DMS79 treated with DMSO at 0.1 percent for 48 hours (cell line): ENCODE data around the gene RCHY1.
"Not testable (repeated sequence)": the region's sequence is repeated elsewhere in the genome, so short reads cannot be mapped to it uniquely, and the experiment has no call there.

Source experiments
- DNase-seq: peaks from one replicate; lab custom pipeline; 2025; lab: John Stamatoyannopoulos, UW

RCHY1 gene

DNA sequence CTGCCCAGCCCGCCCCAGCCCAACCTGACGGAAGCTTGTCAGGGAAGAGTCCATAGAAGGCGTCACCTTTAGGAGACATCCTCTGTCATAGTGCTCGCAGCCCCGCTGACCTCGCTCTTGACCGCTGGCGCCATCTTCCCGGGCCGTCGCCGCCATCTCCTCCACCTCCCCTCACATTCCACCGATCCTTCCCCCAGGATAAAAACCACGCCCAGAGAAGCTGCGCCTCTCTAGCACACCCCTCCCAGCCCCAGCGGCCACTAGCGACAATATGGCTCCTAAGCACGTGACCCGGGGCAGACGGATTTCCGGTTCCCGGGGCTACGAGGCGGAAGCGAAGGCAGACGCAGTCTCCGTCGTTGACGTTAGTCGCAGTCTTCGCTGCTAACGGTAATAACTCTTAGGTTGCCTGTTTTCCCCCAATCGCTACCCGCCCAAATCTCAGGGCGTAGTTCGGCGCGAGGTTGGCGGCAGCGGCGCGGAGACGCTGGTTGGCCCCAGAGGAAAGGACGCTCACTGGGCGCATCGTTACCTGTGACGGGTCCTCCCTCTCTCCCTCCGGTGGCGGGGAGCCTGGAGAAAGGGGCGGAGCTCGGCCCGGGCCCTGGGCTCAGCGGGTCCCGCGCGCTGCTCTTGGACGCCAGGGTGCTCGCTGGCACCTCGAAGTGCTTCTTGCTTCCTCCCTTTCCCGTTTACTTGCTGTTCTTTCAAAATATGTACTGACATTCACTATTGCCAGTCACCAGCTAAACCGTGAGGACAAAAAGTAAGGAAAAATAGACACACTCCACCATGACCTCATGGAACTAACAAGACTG is at the start of gene RCHY1, which contains the start of gene THAP6:
Gene RCHY1, minus strand, starts transcription at position 273 of the 818 bp plus-strand sequence. Its CDS starts 117 bp downstream, at position 156.
Gene THAP6, plus strand, starts transcription at position 343 of the 818 bp plus-strand sequence. CDS start 980 bp downstream, outside the sequence.
- DNase-seq: peak; percentile 95

DNA sequence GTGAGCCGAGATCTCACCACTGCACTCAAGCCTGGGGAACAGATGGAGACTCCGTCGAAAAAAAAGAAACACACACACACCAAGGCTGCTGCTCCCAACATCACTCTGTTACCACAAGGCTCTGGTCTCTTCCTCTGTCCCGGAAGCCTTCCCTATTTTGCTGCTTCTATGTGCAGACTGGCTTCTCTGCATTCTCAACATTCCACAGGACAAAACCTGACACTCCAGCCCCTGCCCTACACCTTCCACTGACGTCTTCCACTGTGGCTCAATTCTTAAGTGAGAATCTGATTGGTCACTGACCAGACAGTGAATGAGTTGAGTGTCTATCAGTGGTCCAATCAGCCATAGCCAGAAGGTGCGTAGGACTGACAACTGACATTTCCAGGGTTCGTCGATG is 47.6 kb upstream of the RCHY1 start:
- no peak for DNase-seq

DNA sequence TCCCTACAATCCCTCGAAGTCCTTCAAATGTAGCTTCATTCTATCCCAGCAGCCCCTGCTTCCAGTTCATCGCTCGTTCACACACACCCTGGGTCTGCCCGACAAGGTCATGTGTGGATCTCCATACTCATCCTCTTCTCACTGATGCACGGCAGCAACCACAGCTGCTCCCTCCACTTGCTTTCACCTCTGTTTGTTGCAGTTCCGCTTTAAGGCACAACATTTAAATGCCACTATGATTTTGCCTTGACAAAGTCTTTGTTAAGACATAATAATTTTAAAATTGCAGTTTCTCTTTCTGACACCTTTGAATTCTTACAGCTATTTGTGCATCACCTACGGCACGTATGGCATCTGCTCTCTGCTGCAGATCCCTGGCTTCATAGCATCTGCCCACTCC is 43.5 kb upstream of the RCHY1 start:
- DNase-seq: peak; percentile 35

DNA sequence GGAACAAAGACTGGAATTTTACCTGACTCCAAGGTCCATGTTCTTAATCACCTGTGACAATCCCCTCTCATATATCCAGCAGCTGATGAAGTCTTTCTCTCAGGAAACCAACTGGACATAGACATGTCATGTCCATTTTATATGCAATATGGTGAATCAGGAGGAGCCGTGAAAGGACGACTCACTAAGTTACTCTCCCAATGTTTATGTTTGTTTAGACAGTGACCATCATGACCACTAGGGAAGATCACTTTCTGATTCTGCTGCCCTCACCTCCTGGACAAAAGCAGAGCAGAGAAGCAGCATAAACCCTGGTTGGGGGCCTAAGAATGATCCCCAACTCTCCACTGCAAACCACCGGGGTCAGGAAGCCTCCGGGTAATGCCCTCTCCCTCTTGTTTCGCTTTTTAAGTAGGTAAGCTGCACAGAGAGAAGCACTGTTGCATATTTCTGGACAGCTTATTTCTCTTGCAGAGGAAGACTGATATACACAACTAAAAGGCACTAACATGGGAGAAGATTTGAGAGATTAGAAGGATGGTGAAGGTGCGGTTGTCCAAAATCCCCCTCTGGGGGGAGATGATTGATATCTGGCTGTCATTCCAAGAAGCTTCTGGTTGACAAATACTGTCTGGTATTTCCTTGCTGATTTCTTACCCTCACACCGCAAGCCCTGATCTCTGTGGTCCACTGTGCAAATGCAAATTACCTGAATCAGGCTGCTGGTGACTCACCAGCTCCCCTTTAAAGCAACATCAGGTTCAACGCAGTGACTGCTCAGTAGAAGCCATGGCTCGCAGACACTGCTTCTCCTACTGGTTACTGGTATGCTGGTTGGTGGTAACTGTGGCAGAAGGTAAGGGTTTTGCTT is 41.3 kb upstream of the RCHY1 start, which contains the start of gene ODAPH:
Gene ODAPH, plus strand, starts transcription at position 773 of the 871 bp plus-strand sequence. Its CDS starts 17 bp downstream, at position 790.
- no peak for DNase-seq

DNA sequence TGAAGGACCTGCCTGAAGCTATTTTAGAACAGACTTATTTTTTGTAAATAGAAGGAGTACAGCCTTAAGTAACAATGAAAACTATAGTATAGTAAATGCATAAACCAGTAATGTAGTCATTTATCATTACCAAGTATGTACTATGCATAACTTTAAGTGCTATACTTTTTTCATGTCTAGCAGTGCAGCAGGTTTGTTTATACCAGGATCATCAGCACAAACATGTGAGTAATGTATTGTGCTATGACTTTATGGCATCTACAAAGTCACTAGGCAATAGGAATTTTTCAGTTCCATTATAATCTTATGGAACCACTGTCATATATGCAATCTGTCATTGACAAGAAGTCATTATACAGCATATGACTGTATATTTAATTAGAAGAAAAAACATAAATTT is 38.2 kb upstream of the RCHY1 start:
- no peak for DNase-seq

DNA sequence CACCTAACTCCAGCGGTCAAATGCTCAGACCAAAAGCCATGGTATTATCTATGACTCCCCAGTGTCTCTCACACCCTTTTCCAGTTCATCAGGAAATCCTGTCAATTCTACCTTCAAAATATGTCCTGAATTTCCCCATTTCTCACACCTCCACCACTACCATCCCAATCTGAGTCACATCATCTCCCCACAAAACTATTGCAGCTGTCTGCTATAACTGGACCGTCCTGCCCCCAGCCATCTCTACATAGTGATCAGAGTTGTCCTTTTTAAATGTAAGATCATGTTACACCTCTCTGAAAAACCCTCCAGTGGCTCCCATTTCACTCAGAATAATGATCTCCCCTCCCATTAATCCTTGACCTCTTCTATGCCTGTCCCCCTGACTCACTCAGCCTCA is 34.8 kb upstream of the RCHY1 start:
- no peak for DNase-seq

DNA sequence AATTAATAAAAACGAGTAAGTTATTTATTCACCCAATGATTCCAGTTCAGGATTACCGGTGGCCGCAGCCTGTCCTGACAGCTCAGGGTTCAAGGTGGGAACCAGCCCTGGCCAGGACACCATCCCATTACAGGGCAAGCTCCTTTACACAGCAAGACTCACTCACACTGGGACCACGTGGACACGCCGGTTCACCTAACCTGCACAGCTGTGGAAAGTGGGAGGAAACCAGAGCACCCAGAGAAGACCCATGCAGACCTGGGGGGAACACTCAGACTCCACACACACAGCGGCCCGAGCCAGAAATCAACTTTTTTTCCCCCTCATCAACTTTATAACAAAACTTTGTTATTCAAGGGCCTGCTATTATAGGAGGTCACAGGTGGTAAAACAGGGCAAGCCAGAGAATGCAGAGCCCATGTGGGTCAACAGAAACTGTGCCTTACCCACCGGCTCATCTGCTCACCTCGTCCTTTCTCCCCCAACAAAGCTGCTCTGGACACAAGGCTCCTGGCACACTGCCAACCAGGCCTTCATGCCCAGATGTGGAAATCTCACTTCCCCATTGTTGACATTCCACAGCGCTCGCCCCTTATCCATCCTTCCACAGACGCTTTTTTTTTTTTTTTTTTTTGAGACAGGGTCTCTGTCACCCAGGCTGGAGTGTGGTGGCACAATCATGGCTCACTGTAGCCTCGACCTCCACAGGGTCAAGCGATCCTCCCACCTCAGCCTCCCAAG is 33.6 kb upstream of the RCHY1 start:
- DNase-seq: no peak

DNA sequence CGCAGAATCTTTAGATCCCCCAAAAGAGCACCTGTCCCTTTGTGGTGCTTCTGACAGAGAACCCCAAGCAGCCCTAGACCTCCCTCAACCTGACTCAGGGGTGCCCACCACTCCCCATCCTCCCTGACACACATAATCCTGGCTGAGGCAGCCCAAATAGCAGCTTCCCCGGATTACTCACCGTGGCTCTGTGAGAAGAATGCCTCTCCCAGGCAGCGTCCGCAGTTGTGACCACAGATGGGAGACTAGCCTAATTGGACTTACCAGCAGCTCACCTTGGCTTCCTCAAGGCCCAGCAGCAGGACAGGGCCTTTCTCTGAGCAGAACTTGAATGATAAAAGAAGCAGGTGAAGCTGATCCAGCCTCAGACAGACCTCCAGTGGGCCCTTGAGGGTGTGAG is 31.3 kb upstream of the RCHY1 start:
- DNase-seq: no peak

DNA sequence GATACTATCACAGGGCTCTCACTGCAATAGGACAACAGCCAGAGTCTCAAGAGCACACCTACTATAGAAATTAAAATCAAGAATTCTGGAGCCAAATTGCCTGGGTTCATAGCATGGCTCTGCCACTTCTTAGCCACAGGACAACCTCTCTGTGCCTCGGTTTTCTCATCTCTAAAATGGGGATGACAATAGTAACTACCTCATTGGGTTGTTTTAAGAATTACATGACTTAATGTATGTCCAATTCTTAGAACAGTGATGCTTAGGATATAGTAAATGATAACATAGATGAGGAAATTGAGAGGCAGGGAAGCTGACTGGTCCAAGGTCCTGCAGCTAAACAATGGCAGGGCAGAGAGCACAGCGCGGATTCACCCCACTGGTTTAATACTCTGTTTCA is 30.7 kb upstream of the RCHY1 start:
- no peak for DNase-seq

DNA sequence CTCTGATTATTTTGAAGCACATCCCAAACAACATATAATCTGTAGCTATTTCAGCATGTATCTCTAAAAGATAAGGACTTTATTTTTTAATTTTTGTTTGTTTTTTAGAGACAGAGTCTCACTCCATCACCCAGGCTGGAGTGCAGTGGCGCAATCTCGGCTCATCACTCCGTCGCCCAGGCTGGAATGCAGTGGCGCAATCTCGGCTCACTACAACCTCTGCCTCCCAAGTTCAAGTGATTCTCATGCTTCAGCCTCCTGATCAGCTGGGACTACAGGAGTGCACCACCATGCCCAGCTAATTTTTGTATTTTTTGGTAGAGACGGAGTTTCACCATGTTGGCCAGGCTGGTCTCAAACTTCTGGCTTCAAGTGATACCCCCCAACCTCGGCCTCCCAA is 30.0 kb upstream of the RCHY1 start:
- DNase-seq: not testable (repeated sequence)

DNA sequence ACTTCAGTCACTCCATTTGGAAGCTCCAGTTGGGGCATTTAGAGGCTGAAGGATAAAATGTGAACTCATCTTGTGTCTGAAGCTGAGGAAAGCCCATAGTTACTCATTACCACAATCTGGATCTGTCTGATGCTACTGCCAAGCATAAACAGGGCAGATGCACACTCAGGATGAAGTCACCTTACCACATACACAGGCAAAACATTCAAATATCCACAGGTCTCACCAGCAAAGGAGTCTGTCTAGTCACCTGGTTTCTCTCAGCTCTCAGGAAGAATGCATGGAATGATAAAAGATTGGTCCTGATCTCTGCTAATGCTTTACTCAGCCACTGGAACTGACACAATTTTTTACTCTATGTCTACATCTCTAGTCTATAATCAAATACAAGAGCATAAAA is 28.6 kb upstream of the RCHY1 start:
- no peak for DNase-seq

DNA sequence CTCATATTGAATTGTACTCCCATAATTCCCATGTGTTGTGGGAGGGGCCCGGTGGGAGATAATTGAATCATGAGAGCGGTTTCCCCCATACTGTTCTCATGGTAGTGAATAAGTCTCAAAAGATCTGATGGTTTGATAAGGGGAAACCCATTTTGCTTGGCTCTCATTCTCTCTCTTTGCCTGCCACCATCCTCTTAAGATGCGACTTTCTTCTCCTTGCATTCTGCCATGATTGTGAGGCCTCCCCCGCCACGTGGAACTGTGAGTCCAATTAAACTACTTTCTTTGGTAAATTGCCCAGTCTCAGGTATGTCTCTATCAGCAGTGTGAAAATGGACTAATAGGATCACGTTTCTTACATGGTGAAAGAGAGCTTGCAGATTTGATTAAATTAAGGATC is 23.1 kb upstream of the RCHY1 start:
- DNase-seq: not testable (repeated sequence)

DNA sequence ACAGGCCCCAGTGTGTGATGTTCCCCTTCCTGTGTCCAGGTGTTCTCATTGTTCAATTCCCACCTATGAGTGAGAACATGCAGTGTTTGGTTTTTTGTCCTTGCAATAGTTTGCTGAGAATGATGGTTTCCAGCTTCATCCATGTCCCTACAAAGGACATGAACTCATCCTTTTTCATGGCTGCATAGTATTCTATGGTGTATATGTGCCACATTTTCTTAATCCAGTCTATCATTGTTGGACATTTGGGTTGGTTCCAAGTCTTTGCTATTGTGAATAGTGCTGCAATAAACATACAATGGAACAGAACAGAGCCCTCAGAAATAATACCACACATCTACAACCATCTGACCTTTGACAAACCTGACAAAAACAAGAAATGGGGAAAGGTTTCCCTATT is 19.7 kb upstream of the RCHY1 start:
- DNase-seq: not testable (repeated sequence)

DNA sequence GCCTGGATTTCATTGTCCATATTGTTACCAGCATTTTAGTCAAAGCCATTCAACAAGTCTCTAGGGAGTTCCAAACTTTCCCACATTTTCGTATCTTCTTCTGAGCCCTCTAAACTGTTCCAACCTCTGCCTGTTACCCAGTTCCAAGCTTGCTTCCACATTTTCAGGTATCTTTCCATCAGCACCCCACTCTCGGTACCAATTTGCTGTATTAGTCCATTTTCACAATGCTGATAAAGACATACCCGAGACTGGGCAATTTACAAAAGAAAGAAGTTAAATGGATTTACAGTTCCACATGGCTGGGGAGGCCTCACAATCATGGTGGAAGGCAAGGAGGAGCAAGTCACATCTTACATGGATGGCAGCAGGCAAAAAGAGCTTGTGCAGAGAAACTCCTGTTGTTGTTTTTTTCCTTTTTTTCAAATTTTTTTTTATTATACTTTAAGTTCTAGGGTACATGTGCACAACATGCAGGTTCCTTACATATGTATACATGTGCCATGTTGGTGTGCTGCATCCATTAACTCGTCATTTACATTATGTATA is 19.2 kb upstream of the RCHY1 start:
- not testable (repeated sequence) for DNase-seq

DNA sequence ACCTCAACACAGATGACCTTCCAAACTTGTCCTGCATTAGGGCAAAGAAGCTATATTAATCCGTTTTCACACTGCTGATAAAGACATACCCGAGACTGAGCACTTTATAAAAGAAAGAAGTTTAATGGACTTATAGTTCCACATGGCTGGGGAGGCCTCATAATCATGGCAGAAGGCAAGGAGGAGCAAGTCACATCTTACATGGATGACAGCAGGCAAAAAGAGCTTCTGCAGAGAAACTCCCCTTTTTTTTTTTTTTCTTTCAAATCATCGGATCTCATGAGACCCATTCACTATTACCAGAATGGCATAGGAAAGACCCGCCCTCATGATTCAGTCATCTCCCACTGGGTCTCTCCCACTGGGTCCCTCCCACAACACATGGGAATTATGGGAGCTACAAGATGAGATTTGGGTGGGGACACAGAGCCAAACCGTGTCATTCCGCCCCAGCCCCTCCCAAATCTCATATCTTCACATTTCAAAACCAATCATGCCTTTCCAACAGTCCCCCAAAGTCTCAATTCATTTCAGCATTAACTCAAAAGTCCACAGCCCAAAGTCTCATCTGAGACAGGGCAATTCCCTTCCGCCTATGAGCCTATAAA is 17.4 kb upstream of the RCHY1 start:
- DNase-seq: not testable (repeated sequence)

DNA sequence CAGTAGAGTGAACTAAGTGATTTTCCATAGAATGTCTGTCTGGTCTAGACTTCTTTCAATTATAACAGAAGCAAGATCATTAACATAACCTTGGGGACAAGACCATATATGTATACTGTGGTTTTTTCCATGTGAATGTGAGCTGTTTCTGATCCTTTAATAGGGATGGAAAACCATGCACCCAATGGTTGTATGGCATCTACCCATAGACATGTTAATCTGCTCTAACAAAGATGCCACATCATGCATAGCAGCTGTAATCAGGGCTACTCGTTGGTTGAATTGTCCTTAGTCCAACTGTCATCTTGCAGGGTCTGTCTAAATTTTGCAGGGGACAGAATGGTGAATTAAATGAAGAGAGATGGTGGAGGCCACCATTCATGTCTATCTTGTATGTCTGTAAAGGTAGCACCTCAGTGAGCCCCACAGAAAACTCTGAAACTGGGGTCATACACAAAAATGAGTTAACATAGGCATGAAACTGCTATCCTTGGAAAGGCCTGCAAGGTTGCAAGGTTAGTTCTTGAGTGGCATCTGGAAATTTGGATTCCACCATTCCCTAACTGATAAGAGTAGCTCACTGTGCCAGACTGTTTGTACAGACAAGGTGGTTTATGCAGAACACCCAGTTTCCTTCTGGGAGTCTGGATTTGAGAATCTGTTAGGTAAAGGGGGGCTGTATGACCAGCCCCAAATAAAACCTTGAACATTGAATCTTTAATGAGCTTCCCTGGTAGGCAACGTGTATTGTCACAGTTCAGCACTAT is 16.5 kb upstream of the RCHY1 start:
- no peak for DNase-seq

DNA sequence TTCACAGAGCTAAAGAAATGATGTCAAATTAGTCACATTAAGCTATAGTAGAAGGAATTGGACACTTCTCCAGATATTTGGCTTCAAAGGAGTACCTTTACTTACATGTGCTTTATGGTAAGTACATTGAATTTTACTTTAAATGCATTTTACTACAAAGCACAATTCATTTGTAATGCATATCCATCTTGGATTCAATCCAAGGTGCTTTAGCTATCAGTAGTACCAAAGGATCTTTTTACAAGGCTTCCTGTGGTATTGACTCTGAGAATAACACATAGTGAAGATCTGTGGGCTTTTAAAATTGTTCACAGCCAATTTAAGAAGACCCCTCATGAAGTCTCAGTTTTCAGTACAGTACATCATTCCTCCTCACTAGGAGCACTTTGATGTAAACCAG is 13.3 kb upstream of the RCHY1 start:
- no peak for DNase-seq

DNA sequence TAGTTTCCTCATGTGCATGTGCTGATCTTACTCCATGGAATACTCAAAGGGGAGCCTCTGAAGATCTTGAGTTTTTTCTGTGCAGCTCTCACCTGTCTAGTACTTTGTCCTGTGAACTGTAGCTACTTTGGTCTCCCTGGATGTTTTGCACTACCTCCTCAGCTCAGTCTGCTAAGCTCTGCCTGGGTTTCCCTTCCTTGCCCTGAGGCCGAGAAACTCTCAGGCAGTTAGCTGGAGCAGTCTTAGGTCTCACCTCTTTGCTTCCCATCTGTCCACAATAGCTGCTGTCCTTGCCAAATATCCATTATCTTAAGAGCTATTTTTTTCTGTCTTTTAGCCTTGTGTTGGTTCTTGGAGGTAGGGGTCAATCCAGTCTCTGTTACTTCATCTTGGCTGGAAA is 11.7 kb upstream of the RCHY1 start:
- DNase-seq: no peak

DNA sequence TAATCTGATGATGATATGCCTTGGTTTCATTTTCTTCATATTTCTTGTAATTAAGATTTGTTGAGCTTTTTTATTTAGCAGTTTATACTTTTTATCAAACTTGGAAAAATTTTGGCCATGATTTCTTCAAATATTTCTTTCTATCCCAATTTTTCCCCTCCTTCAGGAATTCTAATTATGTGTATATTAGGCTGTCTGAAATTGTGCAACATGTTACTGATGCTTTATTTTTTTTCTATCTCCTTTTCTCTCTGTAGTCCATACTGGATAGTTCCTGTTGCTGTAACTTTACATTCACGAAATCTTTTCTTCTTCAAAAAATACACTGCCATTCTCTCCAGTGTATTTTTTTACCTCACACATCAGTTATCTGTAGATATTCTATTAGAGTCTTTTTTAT is 10.9 kb upstream of the RCHY1 start:
- no peak for DNase-seq

DNA sequence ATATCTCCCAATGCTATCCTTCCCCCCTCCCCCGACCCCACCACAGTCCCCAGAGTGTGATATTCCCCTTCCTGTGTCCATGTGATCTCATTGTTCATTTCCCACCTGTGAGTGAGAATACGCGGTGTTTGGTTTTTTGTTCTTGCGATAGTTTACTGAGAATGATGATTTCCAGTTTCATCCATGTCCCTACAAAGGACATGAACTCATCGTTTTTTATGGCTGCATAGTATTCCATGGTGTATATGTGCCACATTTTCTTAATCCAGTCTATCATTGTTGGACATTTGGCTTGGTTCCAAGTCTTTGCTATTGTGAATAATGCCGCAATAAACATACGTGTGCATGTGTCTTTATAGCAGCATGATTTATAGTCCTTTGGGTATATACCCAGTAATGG is 5.2 kb upstream of the RCHY1 start:
- not testable (repeated sequence) for DNase-seq

DNA sequence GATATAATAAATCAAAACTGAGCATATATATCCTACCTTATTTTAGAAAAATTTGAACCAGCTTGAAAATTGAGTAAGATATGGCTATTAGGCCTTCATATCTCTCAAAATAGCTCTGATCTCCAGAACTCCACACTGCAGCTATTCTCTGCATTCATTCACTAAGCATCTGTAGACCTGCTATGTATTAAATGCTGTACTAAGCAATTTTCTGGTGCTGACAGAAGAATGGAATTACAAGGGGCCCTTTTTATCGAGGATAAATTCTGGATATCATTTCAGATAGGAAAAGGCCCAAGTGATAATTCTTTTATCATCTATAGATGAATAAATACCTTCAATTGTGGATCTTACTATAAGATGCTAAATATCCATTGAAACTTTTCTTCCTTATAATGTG is 1.9 kb upstream of the RCHY1 start:
- no peak for DNase-seq
